H9 (cell line): ENCODE data around the gene ALX4. TPM values are rescaled to one million over a fixed set of nuclear protein-coding genes. Genes with fewer than 3 reads are reported as not detected.

Experiments
- DNase-seq: peaks from one replicate; pipeline ENCODE4 v3.0.0-alpha.2; 2017
- H2AFZ ChIP-seq: one replicate; pipeline ENCODE4 v1.6.1; 2013; ENCODE audit warnings: mild to moderate bottlenecking, low read length, control low read depth, moderate library complexity
- H2AK5ac ChIP-seq: 2 replicates; pipeline ENCODE4 v1.6.1; 2013; ENCODE audit warnings: low read length, control low read depth, mixed read lengths; ENCODE audit not compliant: insufficient read length
- H2BK120ac ChIP-seq: one replicate; pipeline ENCODE4 v1.6.1; 2013; ENCODE audit warnings: low read depth, mild to moderate bottlenecking, low read length, control low read depth, inconsistent platforms; ENCODE audit not compliant: poor library complexity, severe bottlenecking
- H2BK12ac ChIP-seq: 2 replicates; pipeline ENCODE4 v1.6.1; 2013; ENCODE audit warnings: low read length, control low read depth, mixed read lengths, low read depth; ENCODE audit not compliant: insufficient read length
- H2BK15ac ChIP-seq: 2 replicates; pipeline ENCODE4 v1.6.1; 2013; ENCODE audit warnings: low read depth, low read length, control low read depth
- H2BK20ac ChIP-seq: one replicate; pipeline ENCODE4 v1.6.1; 2013; ENCODE audit warnings: low read depth, mild to moderate bottlenecking, low read length, control low read depth, inconsistent platforms; ENCODE audit not compliant: poor library complexity, severe bottlenecking
- H2BK5ac ChIP-seq: 2 replicates; pipeline ENCODE4 v1.6.1; 2013; ENCODE audit warnings: low read length, control low read depth, mixed read lengths; ENCODE audit not compliant: insufficient read length
- H3K14ac ChIP-seq: 2 replicates; pipeline ENCODE4 v1.6.1; 2013; ENCODE audit warnings: low read length, control low read depth; ENCODE audit not compliant: insufficient read depth
- H3K18ac ChIP-seq: 2 replicates; pipeline ENCODE4 v1.6.1; 2013; ENCODE audit warnings: low read depth, mild to moderate bottlenecking, mixed read lengths, low read length, control low read depth; ENCODE audit not compliant: insufficient read length
- H3K23ac ChIP-seq: 2 replicates; pipeline ENCODE4 v1.6.1; 2013; ENCODE audit warnings: low read length, control low read depth, mixed read lengths, low read depth; ENCODE audit not compliant: insufficient read length
- H3K23me2 ChIP-seq: 2 replicates; pipeline ENCODE4 v1.6.1; 2013; ENCODE audit warnings: low read depth, mild to moderate bottlenecking, mixed read lengths, low read length, control low read depth; ENCODE audit not compliant: insufficient read length, poor library complexity, severe bottlenecking
- H3K27ac ChIP-seq: 2 replicates; pipeline ENCODE4 v1.5.1; 2013; ENCODE audit warnings: low read length, control low read depth, mixed read lengths, low read depth; ENCODE audit not compliant: insufficient read length
- H3K27me3 ChIP-seq: 2 replicates; pipeline ENCODE4 v1.6.1; 2013; ENCODE audit warnings: low read length, control low read depth, inconsistent platforms; ENCODE audit not compliant: insufficient read depth
- H3K4ac ChIP-seq: 2 replicates; pipeline ENCODE4 v1.6.1; 2013; ENCODE audit warnings: low read depth, mild to moderate bottlenecking, control low read depth, inconsistent platforms, low read length, moderate library complexity
- H3K4me1 ChIP-seq: 2 replicates; pipeline ENCODE4 v1.6.1; 2013; ENCODE audit warnings: low read length, control low read depth, inconsistent platforms; ENCODE audit not compliant: insufficient read depth
- H3K4me2 ChIP-seq: 2 replicates; pipeline ENCODE4 v1.6.1; 2013; ENCODE audit warnings: low read length, control low read depth, mixed read lengths; ENCODE audit not compliant: insufficient read length, insufficient read depth
- H3K56ac ChIP-seq: 2 replicates; pipeline ENCODE4 v1.6.1; 2013; ENCODE audit warnings: low read depth, mild to moderate bottlenecking, mixed read lengths, low read length, control low read depth; ENCODE audit not compliant: insufficient read length
- H3K79me1 ChIP-seq: 2 replicates; pipeline ENCODE4 v1.6.1; 2013; ENCODE audit warnings: low read depth, mild to moderate bottlenecking, moderate library complexity, low read length, control low read depth, inconsistent platforms; ENCODE audit not compliant: insufficient read depth, poor library complexity, severe bottlenecking
- H3K79me2 ChIP-seq: 2 replicates; pipeline ENCODE4 v1.6.1; 2013; ENCODE audit warnings: low read length, control low read depth, inconsistent platforms; ENCODE audit not compliant: insufficient read depth
- H3K9ac ChIP-seq: 2 replicates; pipeline ENCODE4 v1.6.1; 2013; ENCODE audit warnings: low read length, control low read depth, mixed read lengths; ENCODE audit not compliant: insufficient read length; ENCODE audit errors: extremely low read depth
- H3K9me3 ChIP-seq: one replicate; pipeline ENCODE4 v1.6.1; 2013; ENCODE audit warnings: low read depth, low read length, inconsistent platforms; ENCODE audit not compliant: control insufficient read depth
- H3T11ph ChIP-seq: one replicate; pipeline ENCODE4 v1.6.1; 2013; ENCODE audit warnings: mild to moderate bottlenecking, low read length, control low read depth, inconsistent platforms
- H4K20me1 ChIP-seq: one replicate; pipeline ENCODE4 v1.6.1; 2013; ENCODE audit not compliant: control insufficient read depth, insufficient read length, insufficient read depth
- H4K5ac ChIP-seq: 2 replicates; pipeline ENCODE4 v1.6.1; 2013; ENCODE audit warnings: low read depth, mild to moderate bottlenecking, mixed read lengths, low read length, control low read depth; ENCODE audit not compliant: insufficient read length
- H4K8ac ChIP-seq: replicated peaks from 2 replicates; pipeline ENCODE4 v1.6.1; 2013; ENCODE audit warnings: low read length, control low read depth, mixed read lengths, low read depth; ENCODE audit not compliant: insufficient read length
- H4K91ac ChIP-seq: 2 replicates; pipeline ENCODE4 v1.6.1; 2013; ENCODE audit warnings: low read depth, mild to moderate bottlenecking, moderate library complexity, mixed read lengths, low read length, control low read depth; ENCODE audit not compliant: insufficient read length
- H3K27ac Mint-ChIP-seq, 3 experiments: 2 replicates in 2 of 3; 3 replicates in 1 of 3; pipeline ENCODE4 v1.8.0; 2020 to 2021; ENCODE audit warnings: mixed read lengths in 3 of 3, mild to moderate bottlenecking in 1 of 3, moderate library complexity in 1 of 3
- H3K27me3 Mint-ChIP-seq: 2 replicates; pipeline ENCODE4 v1.8.0; 2021; ENCODE audit warnings: low read depth, mild to moderate bottlenecking, moderate library complexity, mixed read lengths
- H3K36me3 Mint-ChIP-seq, 3 experiments: 2 replicates in 2 of 3; 3 replicates in 1 of 3; pipeline ENCODE4 v1.8.0; 2020 to 2021; ENCODE audit warnings: low read depth in 3 of 3, mixed read lengths in 3 of 3; ENCODE audit not compliant: insufficient read depth in 1 of 3
- H3K4me1 Mint-ChIP-seq, 2 experiments: 2 replicates each; pipeline ENCODE4 v1.8.0; 2020; ENCODE audit warnings: mixed read lengths in 2 of 2
- H3K4me3 Mint-ChIP-seq, 2 experiments: 2 replicates in 1 of 2; 3 replicates in 1 of 2; pipeline ENCODE4 v1.8.0; 2020 to 2021; ENCODE audit warnings: mild to moderate bottlenecking in 2 of 2, mixed read lengths in 2 of 2, moderate library complexity in 1 of 2
- H3K9me3 Mint-ChIP-seq, 2 experiments: 2 replicates in 1 of 2; 3 replicates in 1 of 2; pipeline ENCODE4 v1.8.0; 2020; ENCODE audit warnings: mild to moderate bottlenecking in 2 of 2, mixed read lengths in 2 of 2, moderate library complexity in 1 of 2
- WGBS: extraction: QIAGEN DNeasy Blood & Tissue Kit; methylation state at CpG from one replicate; pipeline ENCODE4 v1.1.7; 2013; ENCODE audit warnings: missing lambda C conversion rate, low lambda C conversion rate, mixed read lengths; ENCODE audit not compliant: insufficient read length; ENCODE audit errors: extremely low coverage; 5-methylcytosine and 5-hydroxymethylcytosine counted together
- total RNA-seq: library from RNA; stranded (reverse); gene quantifications from 2 replicates; pipeline ENCODE4 v1.2.1, GENCODE V29; 2021
- TF ChIP-seq, protein P1 (sequence below): fragments of 200-600 bp; sonication (generic); conservative IDR thresholded peaks from 3 replicates; pipeline ENCODE4 v1.8.0; 2021; ENCODE audit warnings: antibody characterized with exemption, mild to moderate bottlenecking

The ALX4 gene
- total RNA-seq, 1 experiment from 2014 or later = not detected

DNA sequence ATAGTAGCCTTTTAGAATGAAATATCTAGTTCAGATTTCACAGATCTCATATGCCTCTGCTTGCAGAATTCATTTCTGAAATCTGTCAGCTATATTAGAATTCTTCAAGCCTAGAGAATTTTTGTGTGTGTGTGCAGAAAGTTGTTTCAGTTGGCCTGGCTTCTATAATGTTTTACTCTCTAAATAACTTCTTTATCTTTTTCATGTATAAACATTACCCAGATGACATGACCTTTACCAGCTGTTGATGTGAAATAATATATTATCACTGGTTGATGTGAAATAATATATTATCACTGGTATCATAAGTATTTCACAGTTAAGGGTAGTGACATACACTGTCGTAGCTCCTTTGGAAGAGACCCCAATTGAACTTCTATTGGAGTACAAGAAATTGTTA lies 72.8 kb downstream of the ALX4 start:
- H3K79me2 ChIP-seq = no peaks in the 10 kb centered on the region
- no peak overlapping the region for H3K4ac ChIP-seq
- H3K9ac ChIP-seq = no peak overlapping the region
- H2AK5ac ChIP-seq = no peak overlapping the region
- no peak overlapping the region for H3K4me2 ChIP-seq
- no peak overlapping the region for H2BK20ac ChIP-seq
- Mint-ChIP-seq H3K27ac (no peak overlapping the region), H3K4me1 (peaks cover 8 to 12% of the 10 kb centered on the region in 2 experiments), H3K36me3 (peaks cover 10 to 24% (median 16%) of the 10 kb centered on the region in 3 experiments; a peak in 6 of 7 replicates), H3K4me3 (no peak overlapping the region), H3K9me3 (no peaks in the 10 kb centered on the region), H3K27me3 (no peaks in the 10 kb centered on the region)
- no peaks in the 10 kb centered on the region for H3K79me1 ChIP-seq
- H3K14ac ChIP-seq = no peak overlapping the region
- no peak overlapping the region for H2BK120ac ChIP-seq
- no peak overlapping the region for H2BK15ac ChIP-seq
- no peaks in the 10 kb centered on the region for H3K27me3 ChIP-seq
- H3K9me3 ChIP-seq = no peaks in the 10 kb centered on the region
- no peaks in the 10 kb centered on the region for H3K23me2 ChIP-seq
- H4K5ac ChIP-seq = no peak overlapping the region
- no peak overlapping the region for H4K8ac ChIP-seq
- no CpG with 5 or more reads among the region's 1 CpG for WGBS
- H4K91ac ChIP-seq = no peak overlapping the region
- no peak overlapping the region for H3K27ac ChIP-seq
- no peak overlapping the region for H3K23ac ChIP-seq
- H3K56ac ChIP-seq = no peak overlapping the region
- no peak for DNase-seq
- no peak overlapping the region for H2BK12ac ChIP-seq
- no peak overlapping the region for H3K18ac ChIP-seq
- H2AFZ ChIP-seq = no peak overlapping the region
- no peak overlapping the region for H2BK5ac ChIP-seq
- H3T11ph ChIP-seq = no peak overlapping the region
- TF ChIP-seq, protein P1, sequence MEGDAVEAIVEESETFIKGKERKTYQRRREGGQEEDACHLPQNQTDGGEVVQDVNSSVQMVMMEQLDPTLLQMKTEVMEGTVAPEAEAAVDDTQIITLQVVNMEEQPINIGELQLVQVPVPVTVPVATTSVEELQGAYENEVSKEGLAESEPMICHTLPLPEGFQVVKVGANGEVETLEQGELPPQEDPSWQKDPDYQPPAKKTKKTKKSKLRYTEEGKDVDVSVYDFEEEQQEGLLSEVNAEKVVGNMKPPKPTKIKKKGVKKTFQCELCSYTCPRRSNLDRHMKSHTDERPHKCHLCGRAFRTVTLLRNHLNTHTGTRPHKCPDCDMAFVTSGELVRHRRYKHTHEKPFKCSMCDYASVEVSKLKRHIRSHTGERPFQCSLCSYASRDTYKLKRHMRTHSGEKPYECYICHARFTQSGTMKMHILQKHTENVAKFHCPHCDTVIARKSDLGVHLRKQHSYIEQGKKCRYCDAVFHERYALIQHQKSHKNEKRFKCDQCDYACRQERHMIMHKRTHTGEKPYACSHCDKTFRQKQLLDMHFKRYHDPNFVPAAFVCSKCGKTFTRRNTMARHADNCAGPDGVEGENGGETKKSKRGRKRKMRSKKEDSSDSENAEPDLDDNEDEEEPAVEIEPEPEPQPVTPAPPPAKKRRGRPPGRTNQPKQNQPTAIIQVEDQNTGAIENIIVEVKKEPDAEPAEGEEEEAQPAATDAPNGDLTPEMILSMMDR = no peak
- no peaks in the 10 kb centered on the region for H3K4me1 ChIP-seq
- no peaks in the 10 kb centered on the region for H4K20me1 ChIP-seq
